ENCODE data around the gene GCSAM.

DNA sequence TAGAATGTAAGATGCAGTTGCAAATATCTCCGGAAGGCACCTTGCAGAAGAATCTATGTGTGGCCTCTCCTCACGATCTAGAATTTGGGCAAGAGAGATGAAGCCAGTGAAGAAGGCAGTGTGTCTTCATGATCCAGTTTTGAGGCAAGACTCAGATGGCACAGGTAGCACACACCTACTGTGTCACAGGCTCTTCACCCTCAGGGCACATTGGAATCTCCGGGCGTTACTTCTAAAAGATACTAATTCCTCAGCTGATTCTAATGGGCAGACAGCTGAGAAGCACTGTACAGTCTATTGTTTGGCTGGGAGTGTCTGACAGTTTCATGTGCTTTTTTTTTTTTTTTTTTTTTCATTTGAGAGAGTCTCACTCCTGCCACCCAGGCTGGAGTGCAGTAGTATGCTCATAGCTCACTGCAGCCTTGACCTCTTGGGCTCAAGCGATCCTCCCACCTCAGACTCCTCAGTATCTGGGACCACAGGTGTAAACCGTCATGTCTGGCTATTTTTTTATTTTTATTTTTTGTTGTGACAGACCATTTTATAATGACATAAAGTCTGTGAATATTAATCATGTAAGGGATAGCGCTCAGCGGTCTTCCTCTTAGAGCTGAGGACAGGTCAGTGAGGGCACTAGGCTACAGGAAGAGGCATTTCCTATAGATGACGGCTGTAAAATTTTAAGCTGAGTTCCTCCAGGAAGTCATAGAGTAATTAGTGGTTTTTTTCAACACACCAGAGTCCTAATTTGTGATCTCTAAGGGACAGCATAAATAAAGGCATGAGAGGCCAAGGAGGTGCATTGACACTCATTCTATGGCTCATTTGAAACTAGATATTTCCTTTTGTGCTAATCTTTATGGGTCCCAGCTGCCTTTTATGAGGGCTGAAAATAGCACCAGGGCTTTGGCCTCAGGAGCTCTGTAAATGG lies 42.8 kb downstream of the GCSAM start:
- TF ChIP-seq, protein P1, sequence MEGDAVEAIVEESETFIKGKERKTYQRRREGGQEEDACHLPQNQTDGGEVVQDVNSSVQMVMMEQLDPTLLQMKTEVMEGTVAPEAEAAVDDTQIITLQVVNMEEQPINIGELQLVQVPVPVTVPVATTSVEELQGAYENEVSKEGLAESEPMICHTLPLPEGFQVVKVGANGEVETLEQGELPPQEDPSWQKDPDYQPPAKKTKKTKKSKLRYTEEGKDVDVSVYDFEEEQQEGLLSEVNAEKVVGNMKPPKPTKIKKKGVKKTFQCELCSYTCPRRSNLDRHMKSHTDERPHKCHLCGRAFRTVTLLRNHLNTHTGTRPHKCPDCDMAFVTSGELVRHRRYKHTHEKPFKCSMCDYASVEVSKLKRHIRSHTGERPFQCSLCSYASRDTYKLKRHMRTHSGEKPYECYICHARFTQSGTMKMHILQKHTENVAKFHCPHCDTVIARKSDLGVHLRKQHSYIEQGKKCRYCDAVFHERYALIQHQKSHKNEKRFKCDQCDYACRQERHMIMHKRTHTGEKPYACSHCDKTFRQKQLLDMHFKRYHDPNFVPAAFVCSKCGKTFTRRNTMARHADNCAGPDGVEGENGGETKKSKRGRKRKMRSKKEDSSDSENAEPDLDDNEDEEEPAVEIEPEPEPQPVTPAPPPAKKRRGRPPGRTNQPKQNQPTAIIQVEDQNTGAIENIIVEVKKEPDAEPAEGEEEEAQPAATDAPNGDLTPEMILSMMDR (IDR thresholded peaks at IDR 0.05) = no peak
- TF ChIP-seq POLR2A (IDR thresholded peaks at IDR 0.05) = no peak
